Stimulated activated CD8-positive, alpha-beta memory T cell treated with anti-CD3 and anti-CD28 coated beads, Interleukin-2, amount 100 ng/mL, for 48 hours (primary cell): ENCODE measurements around the gene TRPM5.
"Not testable (repeated sequence)": the region's sequence is repeated elsewhere in the genome, so short reads cannot be mapped to it uniquely, and the experiment has no call there.

Source experiments
- DNase-seq, 2 donors: peaks; one replicate each; pipeline ENCODE4 v3.0.0-alpha.2; 2020; ENCODE audit warnings: low read depth in 2 of 2

Gene TRPM5, protein sequence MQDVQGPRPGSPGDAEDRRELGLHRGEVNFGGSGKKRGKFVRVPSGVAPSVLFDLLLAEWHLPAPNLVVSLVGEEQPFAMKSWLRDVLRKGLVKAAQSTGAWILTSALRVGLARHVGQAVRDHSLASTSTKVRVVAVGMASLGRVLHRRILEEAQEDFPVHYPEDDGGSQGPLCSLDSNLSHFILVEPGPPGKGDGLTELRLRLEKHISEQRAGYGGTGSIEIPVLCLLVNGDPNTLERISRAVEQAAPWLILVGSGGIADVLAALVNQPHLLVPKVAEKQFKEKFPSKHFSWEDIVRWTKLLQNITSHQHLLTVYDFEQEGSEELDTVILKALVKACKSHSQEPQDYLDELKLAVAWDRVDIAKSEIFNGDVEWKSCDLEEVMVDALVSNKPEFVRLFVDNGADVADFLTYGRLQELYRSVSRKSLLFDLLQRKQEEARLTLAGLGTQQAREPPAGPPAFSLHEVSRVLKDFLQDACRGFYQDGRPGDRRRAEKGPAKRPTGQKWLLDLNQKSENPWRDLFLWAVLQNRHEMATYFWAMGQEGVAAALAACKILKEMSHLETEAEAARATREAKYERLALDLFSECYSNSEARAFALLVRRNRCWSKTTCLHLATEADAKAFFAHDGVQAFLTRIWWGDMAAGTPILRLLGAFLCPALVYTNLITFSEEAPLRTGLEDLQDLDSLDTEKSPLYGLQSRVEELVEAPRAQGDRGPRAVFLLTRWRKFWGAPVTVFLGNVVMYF (N-terminal part only)

DNA sequence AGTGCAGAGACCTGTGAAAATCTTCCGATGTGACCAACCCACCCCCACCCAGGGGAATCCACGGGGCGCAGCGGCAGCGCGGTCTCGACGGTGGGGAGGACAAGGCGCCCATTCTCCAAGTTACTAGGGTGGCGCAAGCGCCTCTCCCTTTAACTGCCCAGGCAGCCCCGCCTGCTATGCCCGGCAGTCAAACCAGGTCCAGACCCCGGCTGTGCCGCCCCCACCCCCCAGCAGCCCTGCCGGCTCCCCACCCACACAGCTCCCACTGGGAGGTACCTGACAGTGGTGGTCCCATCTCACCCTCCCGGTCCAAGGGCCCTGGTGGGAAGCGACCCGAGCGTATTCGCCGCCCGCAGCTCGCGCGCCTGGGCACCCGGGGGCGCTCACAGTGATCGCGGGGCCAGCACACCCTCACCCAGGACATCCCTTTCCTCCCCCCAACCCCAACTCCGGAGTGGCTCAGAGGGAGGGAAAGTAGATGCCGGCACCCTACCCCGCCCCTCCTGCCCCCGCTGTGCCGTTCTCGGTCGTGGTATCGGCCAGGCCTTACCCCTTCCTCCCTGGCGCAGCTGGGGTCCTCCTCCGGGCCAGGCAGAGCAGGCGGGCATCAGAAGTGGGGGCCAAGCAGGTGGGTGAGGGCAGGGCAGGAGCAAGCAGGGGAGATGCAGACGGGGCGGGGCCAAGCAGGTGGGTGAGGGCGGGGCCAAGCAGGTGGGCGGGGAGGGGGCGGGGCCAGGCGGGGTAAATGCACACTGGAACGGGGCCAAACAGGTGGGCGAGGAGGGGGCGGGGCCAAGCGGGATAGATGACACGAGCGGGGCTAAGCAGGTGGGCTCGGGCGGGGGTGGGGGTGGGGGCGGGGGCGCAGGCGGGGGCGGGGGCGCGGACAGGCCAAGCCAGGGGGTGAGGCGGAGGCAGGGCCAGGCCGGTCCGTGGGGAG, at the start of gene TRPM5:
TRPM5 (minus strand) TSS at position 634 of the 940 bp plus-strand sequence. CDS start 21,478 bp downstream, outside the sequence.
- peak in 1 of 2 donors; percentile 68 for DNase-seq

DNA sequence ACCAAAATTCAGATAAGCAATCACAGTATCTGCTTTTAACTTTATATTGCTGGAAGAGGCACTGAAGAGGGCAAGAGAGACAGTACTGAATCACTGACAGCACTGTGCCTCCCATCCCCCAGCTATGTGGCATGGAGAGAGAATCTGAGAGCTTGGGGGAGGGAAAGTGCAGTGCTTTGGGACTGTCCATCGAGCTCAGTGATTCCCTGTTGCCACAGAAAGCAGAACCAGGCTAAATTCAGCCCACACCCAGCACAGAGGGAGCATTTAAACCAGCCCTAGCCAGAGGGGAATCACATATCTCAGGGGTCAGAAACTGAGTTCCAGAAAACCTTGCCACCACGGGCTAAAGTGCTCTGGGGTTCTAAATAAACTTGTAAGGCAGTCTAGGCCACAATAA, 44.8 kb upstream of the TRPM5 start:
- no peak for DNase-seq

- no peak for DNase-seq
Measured at GRCh38 chr11:2488004-2488403, 43.7 kb upstream of the TRPM5 start.

DNA sequence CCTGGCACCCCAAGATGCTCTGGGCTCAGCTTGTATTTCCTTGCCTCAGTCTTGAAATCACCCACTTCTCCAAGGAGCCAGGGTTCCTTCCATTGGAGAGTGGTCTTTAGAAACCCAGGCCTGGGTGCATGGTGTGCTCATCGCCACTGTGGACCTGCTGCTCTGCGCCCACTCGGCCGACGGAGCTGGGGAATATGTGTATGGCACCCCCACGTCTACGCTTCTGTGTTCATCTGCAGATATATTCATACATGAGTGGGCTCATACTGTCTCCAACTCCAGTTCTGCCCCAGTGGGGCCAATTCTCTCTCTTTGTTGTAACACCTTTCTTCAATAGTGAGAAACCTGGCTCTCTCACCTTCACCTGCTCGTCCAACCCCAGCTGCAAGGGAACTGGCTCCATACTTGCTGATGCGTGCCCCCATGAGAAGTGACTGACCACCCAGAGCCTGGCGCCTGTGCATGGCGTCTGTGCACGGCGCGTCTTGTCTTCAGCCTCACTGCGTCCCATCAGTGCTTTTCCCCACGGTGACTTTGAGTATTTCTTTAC, 40.3 kb upstream of the TRPM5 start:
- DNase-seq, result no peak

DNA sequence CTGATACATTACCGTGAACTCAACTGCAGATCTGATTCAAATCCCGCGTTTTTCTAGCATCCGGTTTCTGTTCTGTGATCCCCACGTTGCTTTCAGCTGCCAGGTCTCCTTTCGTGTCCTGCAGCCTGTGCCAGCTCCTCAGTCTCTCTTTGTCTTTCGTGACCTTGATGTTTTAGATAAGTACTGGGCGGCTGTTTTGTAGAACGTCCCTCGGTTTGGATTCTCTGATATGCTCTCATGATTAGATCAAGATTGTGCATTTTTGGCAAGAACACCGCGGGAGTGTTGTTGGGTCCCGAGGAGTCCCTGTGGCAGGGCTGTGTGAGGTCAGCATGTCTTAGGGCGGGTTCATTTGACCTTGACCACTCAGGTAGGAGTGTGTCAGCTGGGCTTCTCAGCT, 39.1 kb upstream of the TRPM5 start:
- no peak for DNase-seq

GRCh38 chr11:2482745-2483144, 38.4 kb upstream of the TRPM5 start:
- DNase-seq, result no peak

GRCh38 chr11:2482204-2482603, 37.9 kb upstream of the TRPM5 start:
- no peak for DNase-seq

DNA sequence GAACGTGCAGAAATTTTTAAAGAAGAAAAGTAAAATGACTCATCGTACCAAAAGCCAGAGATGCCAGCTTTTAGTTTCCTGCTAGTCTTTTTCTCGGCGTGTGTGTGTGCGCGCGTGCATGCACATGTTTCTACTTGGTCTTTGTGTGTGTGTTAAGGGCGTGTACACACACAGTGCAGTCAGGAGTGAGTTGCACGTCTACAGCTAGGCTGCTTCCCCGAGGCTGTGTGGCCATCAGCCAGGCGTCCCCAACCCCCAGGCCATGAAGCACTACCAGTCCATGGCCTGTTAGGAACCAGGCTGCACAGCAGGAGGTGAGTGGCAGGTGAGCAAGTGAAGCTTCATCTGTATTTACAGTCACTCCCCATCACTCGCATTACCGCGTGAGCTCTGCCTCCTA, 36.9 kb upstream of the TRPM5 start:
- DNase-seq, result no peak

DNA sequence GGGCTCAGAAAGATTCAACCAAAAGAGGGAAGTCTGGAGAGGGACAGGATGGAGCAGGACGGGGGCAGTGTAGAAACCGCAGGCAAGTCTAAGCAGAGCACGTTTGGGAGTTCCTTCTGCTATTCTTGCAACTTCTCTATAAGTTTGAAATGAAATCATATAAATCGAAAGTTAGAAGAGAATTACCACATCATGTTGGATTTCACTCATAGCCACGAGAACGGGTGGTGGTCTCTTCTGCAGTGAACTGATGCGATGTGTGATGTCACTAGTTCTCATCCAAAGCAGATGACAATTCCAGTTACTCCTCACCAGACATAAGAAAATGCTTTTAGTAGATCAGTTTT, 36.5 kb upstream of the TRPM5 start:
- no peak for DNase-seq

- not testable (repeated sequence) for DNase-seq
Measured at GRCh38 chr11:2480067-2480873, 36.0 kb upstream of the TRPM5 start.

- DNase-seq, result no peak
Measured at GRCh38 chr11:2477936-2478335, 33.6 kb upstream of the TRPM5 start.

- no peak for DNase-seq
Measured at GRCh38 chr11:2477254-2477653, 32.9 kb upstream of the TRPM5 start.

- no peak for DNase-seq
Measured at GRCh38 chr11:2475136-2475918, 31.0 kb upstream of the TRPM5 start.

DNA sequence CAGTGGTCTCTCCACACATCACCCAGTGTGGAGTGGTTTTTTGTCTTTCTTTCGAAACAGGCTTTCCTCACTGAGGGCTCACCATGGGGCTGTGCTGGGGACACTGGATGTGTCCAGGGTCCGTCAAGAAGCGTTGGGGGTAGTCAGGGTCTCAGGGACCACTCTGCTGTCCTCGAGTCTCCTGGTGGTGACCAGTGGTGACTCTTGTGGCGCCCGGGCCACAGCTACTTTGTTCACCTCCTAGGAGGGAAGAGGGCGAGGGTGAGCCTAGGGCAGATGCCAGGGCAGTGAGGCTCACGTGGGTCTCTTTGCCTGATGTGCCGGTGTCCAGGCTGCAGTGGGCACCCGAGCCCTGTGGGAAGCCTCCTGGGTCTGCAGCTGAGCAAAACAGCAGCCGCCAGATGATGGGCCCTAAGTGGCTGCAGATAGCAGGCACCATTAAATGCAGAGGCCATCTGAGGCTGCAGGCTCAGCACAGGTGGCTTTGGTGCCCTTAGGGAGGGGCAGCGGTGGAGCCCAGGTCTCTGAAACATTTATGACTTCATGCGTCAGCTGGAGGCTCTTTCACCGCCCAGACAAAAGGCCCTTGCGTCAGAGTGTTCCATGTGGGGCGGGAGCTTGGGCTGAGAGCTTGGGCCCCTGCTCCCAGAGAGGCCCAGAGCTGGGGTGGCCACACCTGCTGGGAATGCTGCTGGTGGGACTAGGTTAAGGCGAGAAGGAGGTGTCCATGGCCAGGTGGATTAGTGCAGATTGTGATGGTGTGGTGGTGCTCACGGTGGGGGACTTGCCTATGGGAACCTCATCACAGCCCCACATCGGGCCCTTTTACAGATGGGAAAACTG, 30.0 kb upstream of the TRPM5 start:
- no peak for DNase-seq

- no peak for DNase-seq
Measured at GRCh38 chr11:2473361-2474058, 29.2 kb upstream of the TRPM5 start.

GRCh38 chr11:2472428-2473186, 28.3 kb upstream of the TRPM5 start:
- DNase-seq, result no peak

DNA sequence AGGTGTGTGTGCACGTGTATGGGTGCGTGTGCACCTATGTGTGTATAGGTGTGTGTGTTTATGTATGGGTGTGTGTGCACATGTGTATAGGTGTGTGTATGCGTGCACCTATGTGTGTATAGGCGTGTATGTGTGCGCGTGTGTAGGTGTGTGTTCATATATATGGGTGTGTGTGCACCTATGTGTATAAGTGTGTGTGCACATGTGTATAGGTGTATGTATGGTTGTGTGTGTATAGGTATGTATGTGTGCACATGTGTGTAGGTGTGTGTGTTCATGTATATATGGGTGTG, 27.4 kb upstream of the TRPM5 start:
- DNase-seq, result no peak
